Stimulated activated CD8-positive, alpha-beta memory T cell treated with anti-CD3 and anti-CD28 coated beads, Interleukin-4, amount 100 ng/mL, for 1 hour (primary cell): Measurements from ENCODE around the gene SCP2.
"Not testable (repeated sequence)": the region's sequence is repeated elsewhere in the genome, so short reads cannot be mapped to it uniquely, and the experiment has no call there.

Source experiments
- DNase-seq, 2 donors: peaks; one replicate each; pipeline ENCODE4 v3.0.0-alpha.2; 2020; ENCODE audit warnings: low read depth in 2 of 2, low spot score in 1 of 2

SCP2 gene

GRCh38 chr1:52969234-52969633 is 42.2 kb downstream of the SCP2 start:
- not testable (repeated sequence) for DNase-seq

GRCh38 chr1:52970149-52970548 is 43.1 kb downstream of the SCP2 start:
- DNase-seq: no peak

GRCh38 chr1:52973841-52974240 is 46.8 kb downstream of the SCP2 start:
- no peak for DNase-seq

- DNase-seq: no peak
Observed at GRCh38 chr1:52976183-52977035, 49.3 kb downstream of the SCP2 start.

GRCh38 chr1:52978045-52978444 is 51.0 kb downstream of the SCP2 start:
- no peak for DNase-seq

GRCh38 chr1:52992733-52993132 is 65.7 kb downstream of the SCP2 start:
- DNase-seq: not testable (repeated sequence)

- no peak for DNase-seq
Observed at GRCh38 chr1:52994656-52995055, 67.6 kb downstream of the SCP2 start.

GRCh38 chr1:52996653-52997052 is 69.6 kb downstream of the SCP2 start:
- no peak for DNase-seq

- no peak for DNase-seq
Observed at GRCh38 chr1:53001128-53001527, 74.1 kb downstream of the SCP2 start.

- not testable (repeated sequence) for DNase-seq
Observed at GRCh38 chr1:53006612-53007011, 79.5 kb downstream of the SCP2 start.

- not testable (repeated sequence) for DNase-seq
Observed at GRCh38 chr1:53010247-53010646, 83.2 kb downstream of the SCP2 start.

GRCh38 chr1:53011175-53011574 is 84.1 kb downstream of the SCP2 start:
- no peak for DNase-seq

GRCh38 chr1:53014791-53015507 is 87.9 kb downstream of the SCP2 start:
- DNase-seq: peak; percentile 24 to 51

GRCh38 chr1:53015508-53015860 is 88.4 kb downstream of the SCP2 start:
- no peak for DNase-seq

GRCh38 chr1:53016705-53017104 is 89.6 kb downstream of the SCP2 start:
- no peak for DNase-seq

GRCh38 chr1:53020588-53020987 is 93.5 kb downstream of the SCP2 start:
- no peak for DNase-seq

- DNase-seq: no peak
Observed at GRCh38 chr1:53022179-53022578, 95.1 kb downstream of the SCP2 start.

GRCh38 chr1:53023546-53023945 is 96.5 kb downstream of the SCP2 start:
- no peak for DNase-seq

GRCh38 chr1:53024117-53024516 is 97.0 kb downstream of the SCP2 start:
- no peak for DNase-seq

- DNase-seq: no peak
Observed at GRCh38 chr1:53025034-53025768, 98.1 kb downstream of the SCP2 start.

GRCh38 chr1:53025769-53026112 is 98.7 kb downstream of the SCP2 start:
- no peak for DNase-seq

GRCh38 chr1:53026254-53026653 is 99.2 kb downstream of the SCP2 start:
- DNase-seq: no peak
